CD4-positive, alpha-beta T cell treated with Interleukin-10 for 1 hour (primary cell): Measurements from ENCODE around the gene JPH3.
"Not testable (repeated sequence)": the region's sequence is repeated elsewhere in the genome, so short reads cannot be mapped to it uniquely, and the experiment has no call there.

ENCODE experiments used
- DNase-seq: peaks from one replicate; pipeline ENCODE4 v3.0.0-alpha.2; 2020

JPH3 gene

DNA sequence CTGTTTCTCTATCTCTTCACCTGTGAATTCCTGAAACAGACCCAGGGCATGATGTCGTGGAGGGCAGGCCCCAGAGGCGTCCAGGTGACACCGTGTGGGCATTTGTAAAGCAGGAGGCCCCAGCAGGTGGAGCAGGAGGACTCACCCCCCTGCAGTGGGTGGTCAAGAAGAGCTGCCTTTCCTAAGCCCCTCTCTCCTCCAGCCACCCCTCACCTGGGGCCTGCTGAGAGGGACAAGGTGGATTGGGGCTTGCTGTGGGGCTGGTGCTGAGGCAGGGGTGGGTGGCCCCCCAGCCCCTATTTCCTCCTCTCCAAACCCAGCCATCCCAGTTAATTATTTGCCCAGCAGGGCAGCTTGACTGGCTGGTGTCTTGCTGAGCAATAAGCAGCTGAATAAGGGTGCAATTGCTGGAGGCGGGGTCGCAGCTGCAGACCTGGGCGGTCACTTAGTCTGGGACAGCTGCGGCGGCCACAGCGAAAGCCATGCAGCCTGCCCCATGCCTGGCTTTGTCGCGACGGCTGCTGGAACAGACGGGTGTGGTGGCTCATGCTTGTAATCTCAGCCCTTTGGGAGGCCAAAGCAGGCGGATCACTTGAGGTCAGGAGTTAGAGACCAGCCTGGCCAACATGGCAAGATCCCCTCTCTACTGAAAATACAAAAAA is 56.4 kb downstream of the JPH3 start:
- no peak for DNase-seq

DNA sequence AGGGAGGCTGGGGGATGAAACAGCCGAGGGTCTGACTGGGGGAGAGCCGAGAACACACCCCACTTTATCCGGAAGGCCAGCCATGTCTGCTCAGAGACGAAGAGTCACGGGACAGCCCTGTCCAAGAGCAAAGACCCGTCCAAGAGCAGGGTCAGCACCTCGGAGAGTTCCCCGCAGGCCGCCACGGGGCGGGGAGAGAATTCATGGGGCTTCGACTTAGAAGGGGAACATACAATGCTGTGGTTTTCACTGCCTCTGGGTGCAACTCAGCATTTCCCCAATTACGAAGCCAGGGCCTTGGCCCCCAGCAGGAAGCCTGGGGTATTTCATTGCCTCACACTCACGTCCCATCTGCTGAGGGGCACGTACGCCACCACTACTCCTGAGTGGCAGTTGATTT is 59.3 kb downstream of the JPH3 start:
- DNase-seq, result peak; percentile 25

GRCh38 chr16:87662254-87663204 is 60.2 kb downstream of the JPH3 start:
- no peak for DNase-seq

DNA sequence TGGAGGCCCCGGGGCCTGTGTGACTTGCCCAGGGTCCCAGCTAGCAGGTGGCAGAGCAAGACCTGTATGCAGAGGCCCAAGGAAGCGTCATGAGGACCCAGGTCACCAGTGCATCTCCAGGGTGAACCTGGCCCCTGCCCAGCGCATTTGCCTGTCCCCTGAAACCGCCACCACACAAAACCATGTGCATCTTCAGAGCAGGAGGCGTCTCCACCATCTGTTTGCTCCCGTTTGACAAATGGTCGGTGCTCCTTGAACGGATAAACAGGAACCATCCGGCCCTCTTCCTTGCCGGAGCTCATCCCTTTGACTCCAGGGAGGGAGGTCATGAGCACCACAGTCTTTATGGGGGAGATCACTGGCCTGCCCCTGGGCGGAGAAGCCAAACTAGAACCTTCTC is 62.5 kb downstream of the JPH3 start:
- no peak for DNase-seq

- DNase-seq, result no peak
Observed at GRCh38 chr16:87665193-87665592, 62.9 kb downstream of the JPH3 start.

DNA sequence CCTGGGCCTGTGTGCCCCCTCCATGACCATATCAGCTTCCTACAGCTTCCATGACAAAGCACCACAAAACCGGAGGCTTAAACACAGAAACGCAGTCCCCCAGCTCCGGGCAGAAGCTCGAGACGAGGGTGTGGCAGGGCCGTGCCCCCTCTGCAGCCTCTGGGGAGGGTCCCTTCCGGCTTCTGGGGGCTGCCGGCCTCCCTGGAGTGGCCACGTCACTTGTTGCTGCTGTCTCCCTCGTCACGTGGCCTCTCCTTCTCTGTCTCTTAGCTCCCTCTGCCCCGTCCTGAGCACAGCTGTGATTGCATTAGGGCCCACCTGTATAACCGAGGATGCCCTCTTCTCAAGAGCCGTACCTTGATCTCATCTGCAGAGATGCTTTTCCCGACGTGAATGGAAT is 64.6 kb downstream of the JPH3 start:
- DNase-seq, result no peak

DNA sequence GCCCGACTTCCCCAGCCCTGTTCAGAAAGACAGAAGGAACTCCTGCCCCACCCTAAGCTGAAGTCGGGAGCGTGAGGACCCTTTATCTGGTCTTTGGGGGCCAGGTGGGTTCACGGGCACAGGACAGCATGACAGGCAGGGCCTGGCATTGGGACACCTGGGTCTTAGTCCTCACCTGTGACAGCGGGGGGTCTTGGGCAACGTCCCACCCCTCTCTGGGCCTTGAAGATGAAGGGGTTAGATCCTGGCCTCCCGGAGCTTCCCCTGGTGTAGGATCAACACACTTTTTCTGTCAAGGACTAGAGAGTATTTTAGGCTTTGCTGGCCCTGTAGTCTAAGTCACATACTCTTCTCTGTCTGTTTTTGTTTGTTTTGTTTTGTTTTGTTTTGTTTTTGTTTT is 65.1 kb downstream of the JPH3 start:
- no peak for DNase-seq

DNA sequence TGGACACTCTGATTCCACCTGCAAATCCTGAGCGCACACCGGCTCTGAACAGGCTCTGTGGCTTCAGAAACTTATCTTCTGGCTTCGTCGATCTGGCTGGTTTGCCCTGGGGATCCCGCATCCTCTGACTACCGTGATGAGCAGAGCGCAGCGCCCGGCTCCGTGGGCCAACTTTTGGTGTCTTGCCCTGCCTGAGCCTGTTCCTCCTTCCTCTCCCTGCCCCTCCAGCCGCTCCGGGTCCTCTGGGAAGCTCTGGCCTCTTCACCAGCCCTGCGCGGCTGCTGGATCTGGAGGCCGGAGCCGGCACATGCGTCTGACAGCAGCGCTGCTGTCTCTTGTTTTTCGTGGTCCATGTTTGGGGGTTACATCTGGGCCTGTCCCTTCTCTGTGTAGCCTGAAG is 65.6 kb downstream of the JPH3 start:
- no peak for DNase-seq

DNA sequence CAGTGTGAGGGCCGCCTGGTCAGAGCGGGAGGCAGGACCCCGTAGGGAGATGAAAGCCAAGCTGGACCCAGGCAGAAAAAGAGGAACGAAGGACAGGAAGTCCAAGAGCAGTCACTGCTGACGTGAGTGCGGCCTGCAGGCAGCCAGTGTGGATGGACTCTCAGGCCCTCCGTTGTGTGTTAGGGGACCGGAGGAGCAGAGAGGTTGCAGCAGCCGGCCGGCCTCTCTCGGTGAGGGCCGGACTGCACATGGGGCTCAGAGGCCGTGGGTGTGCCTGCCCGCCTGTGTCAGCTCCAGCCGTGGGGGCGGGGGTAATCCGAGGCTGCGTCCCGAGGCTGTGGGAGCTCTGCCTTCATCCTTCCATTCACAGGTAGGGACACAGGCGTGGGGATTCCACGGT is 67.4 kb downstream of the JPH3 start:
- DNase-seq, result no peak

DNA sequence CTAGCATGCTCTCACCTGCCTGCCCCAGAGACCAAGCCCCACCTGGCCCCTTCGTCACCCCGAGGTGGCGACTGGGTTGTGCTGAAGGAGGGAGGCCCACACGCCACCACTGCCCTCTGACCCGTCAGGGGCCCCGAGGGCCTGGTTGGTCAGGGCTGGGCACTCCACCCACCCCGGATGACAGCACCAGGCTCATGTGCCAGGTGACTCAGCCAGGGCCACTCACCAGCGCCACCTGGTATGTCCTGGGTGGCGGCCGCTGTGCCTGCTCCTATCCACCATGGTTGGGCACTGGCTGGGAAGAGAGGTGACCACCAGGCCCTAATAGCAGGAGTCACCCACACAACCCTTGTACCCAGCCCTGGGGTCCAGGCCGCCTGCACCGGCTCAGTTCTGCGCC is 68.9 kb downstream of the JPH3 start:
- no peak for DNase-seq

GRCh38 chr16:87671715-87672270 is 69.5 kb downstream of the JPH3 start:
- DNase-seq, result no peak

DNA sequence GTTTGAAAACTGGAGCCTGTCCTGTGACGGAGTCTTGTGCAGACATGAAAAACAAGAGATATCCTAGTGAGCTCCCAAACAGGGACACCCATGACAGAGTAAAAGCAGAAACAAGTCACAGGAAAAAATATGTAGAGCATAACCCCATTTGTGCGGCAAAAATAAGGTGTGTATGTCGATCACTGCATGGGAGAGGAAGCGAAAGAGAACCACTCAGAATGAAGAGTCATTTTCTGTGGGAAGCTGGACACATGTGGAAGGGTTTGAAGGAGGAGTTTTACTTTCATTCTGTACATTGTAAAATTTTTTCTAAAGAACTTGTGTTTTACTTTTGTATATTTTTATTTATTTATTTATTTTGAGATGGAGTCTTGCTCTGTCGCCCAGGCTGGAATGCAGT is 72.1 kb downstream of the JPH3 start:
- no peak for DNase-seq

DNA sequence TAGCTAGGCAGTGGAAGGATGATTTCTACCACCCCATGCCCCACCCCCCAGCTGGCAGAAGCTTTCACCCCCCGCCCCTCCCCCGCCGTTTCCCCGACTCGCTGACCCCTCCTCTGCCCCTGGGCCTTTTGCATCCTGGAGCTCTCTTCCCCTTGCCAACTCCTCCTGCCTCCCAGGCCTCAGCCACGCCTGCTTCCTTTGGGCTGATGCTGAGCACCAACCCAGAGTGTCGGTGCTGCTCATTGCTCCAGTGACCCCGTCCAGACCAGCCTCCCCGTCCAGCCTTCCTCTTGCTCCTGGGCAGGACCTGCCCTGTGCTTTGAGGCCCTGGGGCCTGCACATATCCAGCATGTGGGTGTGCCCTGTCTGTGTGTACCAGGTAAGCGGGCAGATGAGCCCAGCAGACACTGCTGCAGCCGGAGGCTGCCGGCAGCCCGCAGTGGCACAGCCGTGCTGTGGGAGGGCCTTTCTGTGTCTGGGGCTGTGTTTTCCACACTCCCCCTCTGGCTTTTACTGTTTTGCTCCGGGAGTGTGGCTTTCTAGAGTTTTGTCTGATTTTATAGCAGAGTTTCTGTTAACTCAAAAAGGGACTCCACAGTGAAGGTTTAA is 72.9 kb downstream of the JPH3 start:
- no peak for DNase-seq

DNA sequence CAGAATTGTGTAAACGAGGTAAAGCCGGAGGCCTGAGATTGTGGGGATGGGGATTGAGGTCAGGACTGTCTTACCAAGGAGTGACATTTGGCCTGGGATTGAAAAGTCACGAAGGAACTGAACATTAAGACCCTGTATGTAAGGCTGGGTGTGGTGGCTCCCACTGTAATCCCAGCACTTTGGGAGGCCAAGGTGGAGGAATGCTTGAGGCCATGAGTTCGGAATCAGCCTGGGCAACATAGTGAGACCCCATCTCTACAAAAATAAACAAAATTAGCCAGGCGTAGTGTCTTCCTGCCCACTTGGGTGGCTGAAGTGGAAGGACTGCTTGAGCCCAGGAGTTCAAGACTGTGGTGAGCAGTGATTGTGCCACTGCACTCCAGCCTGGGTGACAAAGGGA is 75.5 kb downstream of the JPH3 start:
- no peak for DNase-seq

DNA sequence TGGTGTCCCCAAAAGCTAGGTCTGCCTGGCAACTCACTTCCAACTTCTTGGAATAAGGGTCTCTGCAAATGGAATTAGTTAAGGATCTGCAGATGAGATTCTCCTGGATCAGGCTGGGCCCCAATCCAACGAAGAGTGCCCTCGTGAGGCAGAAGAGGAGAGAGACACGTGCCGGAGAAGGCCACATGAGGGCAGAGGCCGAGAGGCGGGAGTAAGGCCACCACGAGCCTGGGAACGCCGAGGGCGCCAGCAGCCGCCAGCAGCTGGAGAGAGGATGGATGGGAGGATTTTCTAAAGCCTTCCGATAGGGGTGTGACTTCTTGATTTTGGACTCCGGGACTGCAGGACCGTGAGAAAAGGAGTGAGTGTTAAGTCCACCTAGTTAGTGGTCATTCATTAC is 76.3 kb downstream of the JPH3 start:
- no peak for DNase-seq

DNA sequence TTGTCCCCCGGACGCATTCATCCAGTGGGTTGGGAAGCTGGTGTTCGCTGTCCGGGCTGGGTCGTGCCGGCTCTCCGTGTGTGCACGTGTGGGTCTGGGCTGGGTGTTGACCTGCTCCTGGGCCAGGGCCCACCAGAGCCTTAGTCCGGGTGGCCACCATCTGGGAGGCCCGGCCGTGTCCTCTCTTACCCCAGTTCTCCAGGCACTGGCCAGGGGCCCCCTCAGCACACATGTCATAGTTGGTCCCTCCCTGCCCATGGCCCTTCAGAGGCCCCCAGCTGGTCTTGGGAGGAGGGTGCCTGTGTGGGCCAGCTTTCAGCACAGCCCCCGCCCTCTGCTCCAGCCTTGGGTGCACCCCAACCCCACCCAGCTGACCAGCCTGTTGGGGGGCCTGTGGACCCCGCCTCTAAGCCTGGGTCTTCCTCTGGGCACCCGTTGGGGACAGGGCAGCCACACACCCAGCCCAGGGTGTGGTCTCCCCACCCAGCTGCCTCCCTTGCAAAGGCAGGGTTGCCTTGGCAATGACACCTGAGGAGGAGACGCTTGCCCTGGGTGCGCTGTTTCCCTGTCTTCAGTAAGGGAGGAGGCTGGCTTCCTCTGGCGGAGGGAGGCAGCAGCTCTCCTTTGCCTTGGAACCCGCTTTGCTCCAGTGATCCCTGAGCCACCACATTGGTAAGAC is 77.4 kb downstream of the JPH3 start:
- DNase-seq, result no peak

GRCh38 chr16:87680272-87680644 is 78.0 kb downstream of the JPH3 start:
- DNase-seq, result no peak

GRCh38 chr16:87681051-87681602 is 78.8 kb downstream of the JPH3 start:
- not testable (repeated sequence) for DNase-seq

DNA sequence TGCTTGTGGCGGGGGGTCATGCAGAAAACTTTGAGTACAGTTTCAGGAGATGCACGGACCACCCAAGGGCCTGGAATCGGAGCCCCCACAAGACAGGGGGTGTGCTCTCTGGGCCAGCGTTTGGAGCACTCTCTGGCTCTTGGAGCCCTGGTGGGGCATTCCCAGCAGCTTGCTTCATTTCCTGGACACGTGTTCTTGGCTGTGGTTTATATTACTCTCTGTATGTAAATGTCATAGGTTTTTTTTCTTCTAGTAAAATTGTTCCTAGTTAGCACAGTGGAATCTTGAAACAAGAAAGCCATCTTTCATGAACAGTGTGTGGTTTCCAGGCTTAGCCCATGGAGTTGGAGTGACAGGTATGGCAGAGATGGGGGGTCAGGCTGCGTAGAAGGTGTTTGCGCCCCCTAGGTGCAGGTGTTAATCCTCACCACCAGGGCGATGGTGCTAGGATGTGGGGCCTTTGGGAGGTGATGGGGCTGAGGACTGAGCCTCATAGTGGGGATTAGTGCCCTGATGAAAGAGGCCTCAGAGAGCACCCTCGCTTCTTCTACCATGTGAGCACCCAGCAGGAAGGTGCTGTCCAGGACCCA is 79.8 kb downstream of the JPH3 start:
- DNase-seq, result no peak

- DNase-seq, result no peak
Observed at GRCh38 chr16:87682852-87683399, 80.6 kb downstream of the JPH3 start.

DNA sequence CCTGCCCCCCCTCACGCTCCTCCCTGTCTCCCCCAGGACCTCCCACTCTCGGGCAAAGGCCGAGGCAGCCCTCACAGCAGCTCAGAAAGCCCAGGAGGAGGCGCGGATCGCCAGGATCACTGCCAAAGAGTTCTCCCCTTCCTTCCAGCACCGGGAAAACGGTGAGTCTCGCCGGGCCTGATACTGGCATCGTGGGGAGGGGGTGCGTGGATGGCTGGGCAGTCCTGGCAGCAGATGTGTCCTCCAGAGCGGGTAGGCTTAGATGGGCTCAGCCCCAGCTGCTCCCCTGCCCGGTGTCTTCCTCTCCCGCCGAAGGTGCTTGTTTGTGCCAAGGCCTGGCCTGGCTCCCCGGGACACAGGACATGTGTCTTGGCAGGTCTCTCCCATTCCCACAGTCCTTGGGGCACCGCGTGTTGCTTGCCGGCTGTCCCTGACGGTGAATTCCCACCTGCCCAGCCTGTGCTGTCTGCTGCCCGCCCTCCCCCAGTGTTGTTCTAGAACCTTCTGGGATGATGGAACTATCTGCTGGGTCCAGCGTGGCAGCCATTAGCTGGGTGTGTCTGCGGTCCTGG is 81.9 kb downstream of the JPH3 start:
- no peak for DNase-seq
